HG02970 (cell line): ENCODE measurements around the gene REG1B.
"Not testable (repeated sequence)": the region's sequence is repeated elsewhere in the genome, so short reads cannot be mapped to it uniquely, and the experiment has no call there.

ENCODE experiments used
- ATAC-seq: cut with Tn5 transposase; IDR thresholded peaks from one replicate; pipeline ENCODE4 v1.9.1; 2021; ENCODE audit warnings: mild to moderate bottlenecking, moderate library complexity, moderate number of reproducible peaks; ENCODE audit not compliant: unreplicated experiment, low FRiP score

REG1B gene

GRCh38 chr2:79085382-79085781 is 2.4 kb downstream of the REG1B start:
- ATAC-seq: no peak

- ATAC-seq: no peak
Observed at GRCh38 chr2:79084495-79085135, 3.2 kb downstream of the REG1B start.

- no peak for ATAC-seq
Observed at GRCh38 chr2:79083597-79084251, 4.1 kb downstream of the REG1B start.

GRCh38 chr2:79082987-79083386 is 4.8 kb downstream of the REG1B start:
- ATAC-seq: no peak

DNA sequence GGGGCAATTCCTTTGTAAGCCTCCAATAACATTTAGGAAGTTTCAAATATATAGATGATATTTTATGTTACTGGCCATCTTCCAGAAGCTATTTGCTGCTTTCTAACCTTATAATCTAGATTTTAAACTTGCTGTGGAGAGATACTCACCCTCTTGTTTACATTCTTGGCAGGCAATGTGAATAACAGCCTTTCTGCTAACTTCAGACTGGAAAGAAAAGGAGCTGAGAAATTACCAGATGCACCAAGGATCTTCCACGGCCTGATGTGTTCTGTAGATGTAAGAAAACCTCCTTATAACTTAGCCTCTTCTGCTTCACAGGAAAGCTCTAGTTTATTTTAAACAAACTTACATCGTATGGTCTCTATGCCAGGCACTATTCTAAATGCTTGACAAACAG is 16.7 kb downstream of the REG1B start:
- ATAC-seq: no peak

DNA sequence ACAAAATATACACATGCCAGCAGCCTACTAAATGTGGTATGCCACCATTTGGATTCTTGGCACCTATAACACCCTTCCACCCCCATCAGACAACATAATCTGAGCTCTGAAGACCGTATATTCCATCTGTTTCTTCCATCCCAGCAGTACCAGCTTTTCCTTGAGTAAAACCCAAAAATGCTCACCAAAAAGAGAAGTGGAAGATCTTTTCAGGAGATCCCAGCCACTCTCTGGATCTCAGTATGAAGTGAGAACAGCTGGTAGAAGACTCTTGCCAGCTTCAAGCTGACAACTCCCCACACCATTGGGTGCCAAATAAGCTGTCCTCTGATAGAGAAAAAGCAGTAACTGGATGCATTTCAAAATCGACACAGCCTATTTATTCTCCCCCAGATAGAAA is 22.6 kb downstream of the REG1B start:
- ATAC-seq: no peak

DNA sequence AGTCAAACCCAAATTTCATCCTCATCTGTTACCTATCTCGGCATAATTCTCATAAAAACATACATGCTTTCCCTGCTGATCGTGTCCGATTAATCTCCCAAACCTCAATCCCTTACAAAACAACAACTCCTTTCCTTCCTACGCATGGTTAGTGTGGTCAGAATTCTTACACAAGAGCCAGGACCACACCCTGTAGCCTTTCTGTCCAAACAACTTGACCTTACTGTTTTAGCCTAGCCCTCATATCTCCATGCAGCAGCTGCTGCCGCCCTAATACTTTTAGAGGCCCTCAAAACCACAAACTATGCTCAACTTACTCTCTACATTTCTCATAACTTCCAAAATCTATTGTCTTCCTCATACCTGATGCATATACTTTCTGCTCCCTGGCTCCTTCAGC is 33.0 kb downstream of the REG1B start:
- ATAC-seq: not testable (repeated sequence)

DNA sequence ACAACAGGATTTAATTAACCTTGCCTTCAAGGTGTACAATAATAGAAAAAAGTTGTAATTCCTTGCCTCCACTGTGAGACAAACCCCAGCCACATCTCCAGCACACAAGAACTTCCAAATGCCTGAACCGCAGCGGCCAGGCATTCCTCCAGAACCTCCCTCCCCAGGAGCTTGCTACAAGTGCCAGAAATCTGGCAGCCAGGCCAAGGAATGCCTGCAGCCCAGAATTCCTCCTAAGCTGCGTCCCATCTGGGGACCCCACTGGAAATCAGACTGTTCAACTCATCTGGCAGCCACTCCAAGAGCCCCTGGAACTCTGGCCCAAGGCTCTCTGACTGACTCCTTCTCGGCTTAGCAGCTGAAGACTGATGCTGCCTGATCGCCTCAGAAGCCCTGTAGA is 34.3 kb downstream of the REG1B start:
- ATAC-seq: not testable (repeated sequence)

DNA sequence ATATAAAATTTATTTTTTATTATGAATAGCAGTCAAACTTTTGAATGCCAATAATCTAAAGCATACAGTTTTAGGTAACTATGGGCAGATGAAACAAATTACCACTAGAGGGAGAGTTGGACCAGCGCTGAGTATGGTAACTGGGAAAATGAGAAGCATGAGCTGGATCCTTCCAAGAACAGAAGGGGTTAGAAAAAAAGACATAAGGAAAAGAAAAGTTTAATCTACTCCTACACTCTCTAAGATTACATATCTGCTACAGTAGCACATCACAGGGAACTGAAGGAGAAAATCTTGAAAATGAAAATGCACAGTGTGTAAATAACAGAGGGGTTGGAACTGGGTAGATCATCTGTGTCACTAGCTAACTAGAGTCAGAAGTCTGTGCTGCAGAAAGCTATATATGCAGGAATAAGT is 46.8 kb downstream of the REG1B start:
- no peak for ATAC-seq

- no peak for ATAC-seq
Observed at GRCh38 chr2:79039944-79040343, 47.8 kb downstream of the REG1B start.
